ENCODE measurements around the gene GNMT.
"Not testable (repeated sequence)": the region's sequence is repeated elsewhere in the genome, so short reads cannot be mapped to it uniquely, and the experiment has no call there.

The GNMT gene

DNA sequence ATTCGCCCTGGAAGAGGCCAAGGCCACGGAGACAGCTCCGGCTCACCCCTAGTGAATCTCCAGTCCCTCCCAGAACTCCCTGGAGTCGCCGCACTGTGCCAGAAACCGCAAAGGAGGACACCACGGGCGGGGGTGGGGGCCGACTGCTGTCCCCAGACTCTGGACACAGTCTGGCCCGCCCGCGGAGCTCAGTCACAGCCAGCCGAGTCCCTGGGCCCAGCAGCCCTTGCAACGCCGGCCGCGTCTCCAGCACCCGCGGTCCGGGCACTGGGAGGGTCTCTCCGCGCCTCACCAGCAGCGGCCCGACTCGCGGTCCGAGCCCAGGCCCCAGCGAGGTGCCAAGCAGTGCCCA lies 17.9 kb downstream of the GNMT start:
- peak; percentile 28 for DNase-seq (ENCODE audit: low spot score)

DNA sequence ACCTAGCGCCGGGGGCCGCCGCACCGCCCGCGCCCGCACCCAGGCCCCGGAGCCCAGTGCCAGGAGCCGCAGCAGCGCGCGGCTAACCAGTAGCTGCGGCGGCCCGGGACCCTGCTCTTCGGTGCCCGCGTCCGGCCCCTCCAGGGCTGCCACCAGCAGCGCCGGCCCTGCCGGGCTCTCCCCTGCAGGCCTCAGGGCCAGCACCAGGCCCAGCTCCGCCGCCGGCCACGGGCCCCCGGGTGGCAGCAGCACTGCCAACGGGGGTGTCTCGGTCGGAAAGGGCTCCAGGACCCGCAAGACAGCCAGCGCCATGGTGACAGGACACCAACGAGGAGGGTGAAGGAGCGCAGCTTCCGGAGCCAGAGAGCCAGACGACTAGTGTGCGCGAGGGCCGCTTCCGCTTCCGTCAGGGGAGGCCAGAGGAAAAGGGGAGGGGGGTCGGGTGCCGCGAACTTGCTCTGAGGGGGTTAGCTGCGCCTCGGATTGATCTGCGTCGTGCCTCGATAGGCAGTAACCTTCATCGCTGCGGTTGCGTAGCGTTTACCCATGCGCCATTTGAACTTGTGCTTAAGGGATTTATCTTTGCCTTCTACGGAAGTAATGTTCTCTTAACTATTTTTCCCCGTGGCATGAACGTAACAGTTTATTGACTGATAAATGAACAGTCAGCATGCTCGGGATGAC lies 18.4 kb downstream of the GNMT start, which contains the start of gene PEX6:
PEX6 (minus strand) TSS at position 343 of the 684 bp plus-strand sequence; CDS start at position 312, 31 bp downstream.
- peak; percentile 77 for DNase-seq (ENCODE audit: low spot score)

DNA sequence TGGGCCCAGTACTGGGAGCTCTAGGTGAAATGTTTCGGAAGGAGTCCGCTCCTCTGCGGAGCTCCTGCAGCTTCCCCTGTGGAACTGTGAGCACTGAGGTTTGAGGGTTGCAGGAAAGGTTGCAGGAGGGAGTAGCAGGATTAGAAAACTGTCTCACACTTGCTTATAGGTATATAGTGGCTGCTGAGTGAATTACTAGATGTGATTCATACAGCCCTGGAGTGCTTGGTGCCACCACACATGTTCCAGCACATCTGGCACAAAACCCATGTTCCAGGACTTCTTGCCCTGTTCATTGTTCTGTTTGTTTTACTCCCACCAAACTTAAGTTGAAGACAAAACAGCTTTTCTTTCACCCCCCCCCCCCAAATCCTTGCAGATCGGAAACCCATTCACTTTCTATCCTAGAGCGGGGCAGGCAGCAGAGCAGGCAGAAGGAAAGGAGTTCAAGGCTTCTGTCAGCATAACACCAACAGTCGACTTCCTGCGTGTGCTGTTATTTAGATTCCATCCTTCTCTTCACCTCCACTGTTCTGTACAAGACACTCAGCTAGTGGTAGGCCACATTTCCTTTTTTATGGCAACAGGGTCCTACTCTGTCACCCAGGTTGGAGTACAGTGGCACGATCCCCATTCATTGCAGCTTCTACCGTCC lies 19.1 kb downstream of the GNMT start:
- no peak for DNase-seq (ENCODE audit: low spot score)

DNA sequence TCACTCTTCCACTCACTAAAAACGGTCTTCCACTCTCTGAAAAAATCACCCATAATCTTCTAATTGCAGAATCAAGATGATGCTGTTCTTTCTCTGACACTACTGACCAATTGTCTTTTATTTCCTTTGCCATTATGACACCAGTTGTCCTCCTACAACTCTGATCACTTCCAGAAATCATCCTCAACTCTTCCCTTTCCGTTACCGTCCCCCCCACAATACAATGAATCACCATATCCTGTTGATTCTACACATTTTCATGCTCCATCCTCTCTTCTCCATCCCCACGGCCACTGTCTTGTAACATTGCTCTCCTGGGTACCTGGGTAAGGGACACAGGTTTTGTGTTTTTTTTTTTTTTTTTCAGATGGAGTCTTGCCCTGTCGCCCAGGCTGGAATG lies 21.3 kb downstream of the GNMT start:
- DNase-seq (ENCODE audit: low spot score) = no peak

DNA sequence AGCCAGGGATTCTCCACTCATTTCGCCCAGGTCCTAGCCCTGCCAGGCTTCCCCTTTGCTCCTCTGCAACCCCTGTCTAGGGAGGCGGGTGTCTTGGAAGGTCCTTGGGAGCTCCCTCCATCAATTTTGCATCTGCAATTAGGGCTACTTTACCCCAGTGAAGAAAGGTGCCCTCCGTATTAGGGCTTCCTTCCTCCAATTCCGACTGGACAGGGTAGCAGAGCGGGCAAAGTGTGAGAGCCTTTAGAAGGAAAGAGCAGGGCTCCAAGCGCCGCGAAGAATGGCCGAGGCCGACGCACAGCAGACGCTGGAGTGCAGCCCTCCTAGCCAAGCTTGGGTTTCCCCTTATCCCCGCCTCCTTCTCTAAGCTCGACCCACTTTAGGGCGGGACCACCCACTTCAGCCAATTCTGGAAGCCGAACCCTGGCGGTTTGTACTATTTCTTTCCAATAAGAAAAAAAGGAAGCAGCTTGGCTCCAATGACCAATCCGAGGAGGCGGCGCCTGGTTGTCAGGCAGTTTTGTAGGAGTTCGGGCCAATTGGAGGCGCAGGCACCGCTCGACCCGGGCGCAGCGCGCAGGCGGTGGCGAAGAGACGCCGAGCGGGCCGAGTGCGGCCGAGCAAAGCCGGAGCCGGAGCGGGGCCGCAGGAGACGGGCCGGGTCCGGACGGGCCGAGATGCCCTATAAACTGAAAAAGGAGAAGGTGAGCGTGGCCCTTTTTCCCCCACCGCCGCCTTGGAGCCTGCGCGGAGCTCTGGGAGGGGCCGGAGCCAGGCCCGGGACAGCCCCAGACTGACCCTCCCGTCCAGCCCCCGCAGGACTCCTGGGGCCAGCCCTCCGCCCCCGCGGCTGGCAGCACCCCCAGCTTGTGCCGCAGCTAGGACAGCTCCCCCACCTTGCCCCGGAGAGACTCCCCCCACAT lies 23.7 kb downstream of the GNMT start, which contains the start of gene PPP2R5D:
PPP2R5D (plus strand) TSS at position 570 of the 923 bp plus-strand sequence; CDS start at position 678, 108 bp downstream.
- DNase-seq (ENCODE audit: low spot score) = peak; percentile 99

DNA sequence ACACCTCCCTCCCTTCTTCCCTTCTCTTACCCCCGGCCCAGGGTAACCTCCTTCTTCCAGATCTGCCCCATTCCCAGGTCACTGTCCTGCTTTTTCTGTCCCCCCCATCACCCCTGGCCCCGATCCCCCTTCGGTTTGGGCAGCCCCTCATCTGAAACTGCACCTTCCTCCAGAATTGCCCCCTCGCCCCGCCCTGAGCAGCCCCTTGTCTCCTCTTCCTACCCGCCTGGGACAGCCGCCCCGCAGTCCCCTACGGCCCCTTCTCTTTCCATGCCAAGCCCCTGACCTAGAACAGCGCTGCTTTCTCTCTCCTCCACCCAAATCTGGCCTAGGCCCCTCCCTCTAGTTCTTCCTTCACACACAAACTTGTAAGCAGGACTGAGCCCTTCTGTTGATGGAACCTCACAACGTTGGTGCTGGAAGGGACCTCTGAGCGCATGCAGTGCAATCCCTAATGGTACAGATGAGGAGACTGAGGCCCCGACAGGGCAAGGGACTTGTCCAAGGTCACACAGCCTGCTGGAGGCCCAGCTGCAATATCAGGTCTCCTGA lies 24.4 kb downstream of the GNMT start:
- DNase-seq (ENCODE audit: low spot score) = no peak

DNA sequence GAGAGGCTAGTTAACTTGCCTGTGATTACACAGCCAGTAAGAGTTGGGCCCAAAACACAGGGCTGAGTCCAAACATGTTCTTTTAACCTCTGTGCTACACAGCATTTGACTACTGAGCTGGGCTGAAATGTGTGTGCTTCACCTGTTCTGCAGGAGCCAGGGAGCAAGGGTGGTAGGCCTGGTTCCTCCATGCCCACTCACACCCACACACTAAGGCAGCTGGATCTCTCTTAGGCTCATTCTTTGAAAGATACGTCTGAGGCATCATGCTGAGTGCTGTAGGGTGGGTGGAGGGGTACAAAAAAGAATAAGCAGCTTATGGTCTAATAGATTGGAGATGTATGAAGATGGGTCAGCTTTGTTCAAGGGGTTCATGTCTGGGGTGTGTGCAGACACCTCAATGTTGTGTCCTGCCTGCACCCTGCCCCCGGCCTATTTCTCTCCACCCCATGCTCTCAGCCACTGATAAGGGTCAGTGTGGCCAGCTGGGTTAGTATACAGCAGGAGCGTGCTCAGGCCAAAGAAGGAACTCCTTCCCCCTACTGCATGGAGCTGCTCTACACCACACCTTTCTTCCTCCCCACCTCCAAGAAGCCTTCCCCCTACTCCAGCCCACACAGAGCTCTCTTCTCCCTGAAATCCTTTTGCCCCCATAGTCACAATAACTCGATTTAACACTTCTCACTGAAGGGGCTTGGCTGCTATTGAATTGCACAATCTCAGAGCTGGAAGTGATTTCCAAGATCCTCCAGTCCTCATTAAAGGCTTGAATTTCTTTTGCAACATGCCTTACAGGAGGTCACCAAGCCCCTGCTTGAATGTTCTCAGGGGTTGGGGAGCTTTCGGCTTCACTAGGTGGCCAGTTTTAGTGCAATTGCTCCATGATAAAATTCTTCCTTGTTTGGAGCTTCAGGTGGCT lies 27.2 kb downstream of the GNMT start:
- no peak for DNase-seq (ENCODE audit: low spot score)

DNA sequence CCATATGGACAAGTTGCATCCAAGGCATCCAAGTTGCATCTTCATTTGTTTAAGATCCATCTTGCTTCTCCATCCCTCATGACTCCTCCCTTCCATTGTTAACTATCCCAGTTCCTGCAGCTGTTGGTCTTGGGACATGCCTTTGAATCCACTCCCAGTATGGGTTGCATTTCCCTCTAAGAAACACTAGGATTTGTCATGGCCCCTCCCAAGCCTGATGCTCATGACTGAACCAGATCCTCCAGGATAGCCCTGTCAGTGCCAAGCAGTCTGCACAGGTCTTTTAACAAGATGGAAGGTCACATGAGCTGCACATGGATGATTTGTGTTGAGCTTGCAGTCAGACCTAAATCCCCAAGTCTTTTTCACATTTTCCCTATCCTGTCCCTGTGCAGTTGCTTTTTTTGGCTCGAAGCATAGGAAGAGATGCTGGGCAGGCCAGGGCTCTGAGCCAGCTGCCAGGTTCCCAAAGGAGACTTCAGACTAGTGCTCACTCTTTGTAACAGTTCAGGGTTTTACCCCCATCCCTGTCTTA lies 28.0 kb downstream of the GNMT start:
- no peak for DNase-seq (ENCODE audit: low spot score)

DNA sequence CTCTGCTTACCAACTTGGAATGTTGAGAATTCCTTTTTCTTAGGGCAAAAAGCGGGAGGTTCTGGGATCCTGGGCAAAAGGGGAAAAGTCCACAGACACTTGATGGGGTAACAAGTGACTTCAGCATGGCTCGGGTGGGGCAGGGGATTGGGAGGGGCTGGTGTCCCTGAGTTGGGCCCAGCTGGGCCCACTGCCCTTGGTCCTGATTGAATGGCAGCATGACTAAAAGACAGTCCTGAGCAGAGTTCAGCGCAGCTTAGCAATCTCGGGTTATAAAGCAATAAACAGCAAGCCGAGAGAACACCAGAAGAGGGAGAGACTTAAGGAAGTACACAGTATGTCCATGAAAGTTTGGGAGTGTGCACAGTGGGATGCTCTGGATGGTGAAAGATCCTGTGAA lies 29.4 kb downstream of the GNMT start:
- DNase-seq (ENCODE audit: low spot score) = no peak

DNA sequence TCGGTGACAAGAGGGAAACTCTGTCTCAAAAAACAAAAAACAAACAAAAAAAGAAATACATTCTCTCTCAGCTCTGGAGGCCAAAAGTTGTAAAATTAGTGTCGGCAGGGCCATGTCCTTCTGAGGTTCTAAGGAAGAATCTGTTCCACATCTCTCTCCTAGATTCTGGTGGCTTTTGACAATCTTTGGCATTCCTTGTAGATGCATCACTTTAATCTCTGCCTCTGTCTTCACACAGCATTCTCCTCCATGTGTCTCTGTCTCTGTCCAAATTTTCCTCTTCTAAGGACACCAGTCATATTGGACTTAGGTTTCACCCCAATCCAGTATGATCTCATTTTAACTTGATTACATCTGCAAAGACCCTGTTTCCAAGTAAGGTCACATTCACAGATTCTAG lies 32.9 kb downstream of the GNMT start:
- no peak for DNase-seq (ENCODE audit: low spot score)

DNA sequence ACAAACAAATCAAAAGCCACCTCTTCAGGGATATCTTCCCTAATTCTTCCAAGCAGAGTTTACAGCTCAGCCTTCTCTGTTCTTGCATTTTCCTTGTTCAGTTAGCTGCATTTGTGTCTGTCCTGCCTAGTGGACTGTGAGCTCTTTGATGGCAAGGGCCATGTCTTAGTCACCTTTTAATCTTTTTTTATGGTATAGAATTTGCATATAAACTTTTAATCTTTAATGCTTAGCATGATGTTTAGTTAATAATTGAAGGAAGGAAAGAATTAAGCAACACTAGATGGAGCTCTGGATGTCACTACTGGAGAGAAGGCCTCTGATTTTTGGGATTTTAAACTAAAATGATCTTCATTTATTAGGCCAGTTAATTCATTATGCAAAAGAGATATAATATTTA lies 36.0 kb downstream of the GNMT start:
- no peak for DNase-seq (ENCODE audit: low spot score)

DNA sequence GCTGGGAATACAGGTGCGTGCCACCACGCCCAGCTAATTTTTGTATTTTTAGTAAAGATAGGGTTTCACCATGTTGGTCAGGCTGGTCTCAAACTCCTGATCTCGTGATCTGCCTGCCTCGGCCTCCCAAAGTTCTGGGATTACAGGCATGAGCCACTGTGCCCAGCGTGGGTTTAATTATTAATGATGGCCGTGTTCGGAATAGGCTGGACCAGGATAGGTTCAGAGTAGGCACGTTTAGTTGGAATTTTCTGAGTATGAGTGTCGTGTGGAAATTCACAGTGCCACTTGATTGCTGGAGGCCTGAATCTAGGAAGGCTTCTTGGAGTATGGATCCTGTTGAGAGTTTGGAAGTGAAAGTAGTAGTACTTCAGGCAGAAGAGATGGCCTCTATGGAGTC lies 37.7 kb downstream of the GNMT start:
- DNase-seq (ENCODE audit: low spot score) = not testable (repeated sequence)

DNA sequence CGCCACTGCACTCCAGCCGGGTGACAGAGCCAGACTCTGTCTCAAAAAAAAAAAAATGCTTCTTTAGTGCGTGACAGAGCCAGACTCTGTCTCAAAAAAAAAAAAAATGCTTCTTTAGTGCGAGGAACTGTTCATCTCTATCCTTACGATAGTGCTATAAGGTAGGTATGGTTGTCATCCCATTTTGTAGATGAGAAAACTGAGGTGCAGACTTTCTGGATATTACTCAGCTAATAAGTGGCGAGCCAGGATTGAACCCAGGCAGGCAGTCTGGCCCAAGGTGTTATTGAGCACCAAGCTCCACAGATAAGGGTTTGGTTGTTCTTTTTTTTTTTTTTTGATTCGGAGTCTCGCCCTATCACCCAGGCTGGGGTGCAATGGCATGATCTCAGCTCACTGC lies 41.3 kb downstream of the GNMT start:
- no peak for DNase-seq (ENCODE audit: low spot score)

DNA sequence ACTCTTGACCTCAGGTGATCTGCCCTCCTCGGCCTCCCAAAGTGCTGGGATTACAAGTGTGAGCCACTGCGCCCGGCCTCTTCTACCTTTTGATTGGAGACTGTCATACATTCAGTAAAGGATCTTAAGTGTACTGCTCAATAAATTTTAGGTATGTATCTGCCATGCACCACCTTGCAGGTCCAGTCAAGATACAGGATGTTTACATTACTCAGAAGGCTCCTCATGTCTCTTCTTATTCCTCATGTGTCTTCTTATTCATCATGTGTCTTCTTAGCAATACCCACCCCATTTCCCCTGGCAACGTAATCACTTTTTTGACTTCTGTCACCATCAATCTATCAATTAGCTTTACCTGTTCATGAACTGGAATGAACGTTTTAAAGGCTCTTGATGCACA lies 45.3 kb downstream of the GNMT start:
- DNase-seq (ENCODE audit: low spot score) = no peak

DNA sequence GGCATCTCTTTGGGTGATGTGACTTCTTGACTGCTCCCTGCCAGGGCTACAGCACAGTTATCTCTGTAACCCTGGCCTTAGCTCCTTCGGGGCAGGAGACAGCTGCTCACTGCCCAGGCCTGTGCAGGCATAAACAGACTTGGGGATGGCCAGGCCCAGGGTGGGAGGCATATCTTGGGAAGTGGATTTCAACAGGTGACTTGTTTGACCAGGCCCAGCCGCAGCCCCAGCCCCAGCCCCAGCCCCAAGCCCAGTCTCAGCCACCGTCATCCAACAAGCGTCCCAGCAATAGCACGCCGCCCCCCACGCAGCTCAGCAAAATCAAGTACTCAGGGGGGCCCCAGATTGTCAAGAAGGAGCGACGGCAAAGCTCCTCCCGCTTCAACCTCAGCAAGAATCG lies 45.7 kb downstream of the GNMT start:
- no peak for DNase-seq (ENCODE audit: low spot score)

DNA sequence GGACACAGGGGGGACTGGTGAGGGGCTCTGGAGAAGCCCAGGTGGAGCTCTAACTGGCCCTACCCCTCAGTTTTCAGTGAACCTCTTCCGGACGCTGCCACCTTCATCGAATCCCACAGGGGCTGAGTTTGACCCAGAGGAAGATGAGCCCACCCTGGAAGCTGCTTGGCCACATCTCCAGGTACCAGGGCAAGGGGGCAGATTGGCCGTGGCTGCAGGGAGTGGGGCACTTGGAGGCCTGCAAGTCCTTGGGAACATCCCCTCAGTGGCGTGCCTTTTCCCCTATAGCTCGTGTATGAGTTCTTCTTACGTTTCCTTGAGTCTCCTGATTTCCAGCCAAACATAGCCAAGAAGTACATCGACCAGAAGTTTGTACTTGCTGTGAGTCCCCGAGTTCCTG lies 46.6 kb downstream of the GNMT start:
- DNase-seq (ENCODE audit: low spot score) = no peak

DNA sequence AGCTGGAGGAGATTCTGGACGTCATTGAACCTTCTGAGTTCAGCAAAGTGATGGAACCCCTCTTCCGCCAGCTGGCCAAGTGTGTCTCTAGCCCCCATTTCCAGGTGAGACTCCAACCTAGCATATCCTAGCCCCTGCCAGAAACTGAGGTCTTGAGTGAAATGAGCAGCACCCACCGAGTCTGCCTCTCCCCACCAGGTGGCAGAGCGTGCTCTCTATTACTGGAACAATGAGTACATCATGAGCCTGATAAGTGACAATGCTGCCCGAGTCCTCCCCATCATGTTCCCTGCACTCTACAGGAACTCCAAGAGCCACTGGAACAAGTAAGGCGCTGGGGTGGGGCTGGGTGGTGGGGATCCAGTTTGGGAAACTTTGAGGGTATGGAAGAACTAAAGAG lies 48.6 kb downstream of the GNMT start:
- DNase-seq (ENCODE audit: low spot score) = peak; percentile 43

DNA sequence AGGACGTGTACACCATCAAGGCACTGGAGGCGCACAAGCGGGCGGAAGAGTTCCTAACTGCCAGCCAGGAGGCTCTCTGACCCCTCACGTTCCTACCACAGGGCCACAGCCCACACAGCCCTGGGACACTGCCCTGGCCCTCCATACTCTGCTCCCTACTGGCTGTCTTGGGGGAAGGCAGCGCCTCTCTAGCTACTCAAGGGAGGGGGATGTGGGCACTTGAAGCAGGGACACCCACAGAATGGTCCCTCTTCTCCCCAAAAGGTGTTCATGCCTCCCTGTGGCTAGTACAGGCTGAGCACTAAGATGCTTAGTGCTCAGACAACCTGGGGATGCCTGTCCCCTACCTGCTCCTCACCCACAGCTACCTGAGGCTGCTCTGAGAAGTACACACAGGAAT lies 50.7 kb downstream of the GNMT start:
- no peak for DNase-seq (ENCODE audit: low spot score)

DNA sequence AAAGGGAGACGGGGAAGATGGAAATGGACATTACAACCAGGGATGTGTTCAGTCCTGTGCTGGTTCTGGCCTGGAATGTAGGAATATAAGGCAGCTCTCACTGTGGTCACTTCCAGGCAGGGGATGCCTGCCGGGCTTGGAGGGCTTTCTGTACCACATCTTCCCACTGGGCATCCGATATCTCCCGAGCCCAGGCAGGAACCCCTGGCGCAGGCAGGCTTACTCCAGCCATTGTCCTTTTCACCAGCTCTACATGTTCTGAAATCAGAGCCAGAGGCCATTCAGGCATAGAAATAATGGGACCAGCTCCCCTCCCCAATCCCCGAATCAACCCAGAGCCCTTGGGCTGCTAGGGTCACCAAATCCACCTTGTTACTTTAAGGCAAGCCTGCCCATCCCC lies 51.8 kb downstream of the GNMT start:
- DNase-seq (ENCODE audit: low spot score) = no peak

DNA sequence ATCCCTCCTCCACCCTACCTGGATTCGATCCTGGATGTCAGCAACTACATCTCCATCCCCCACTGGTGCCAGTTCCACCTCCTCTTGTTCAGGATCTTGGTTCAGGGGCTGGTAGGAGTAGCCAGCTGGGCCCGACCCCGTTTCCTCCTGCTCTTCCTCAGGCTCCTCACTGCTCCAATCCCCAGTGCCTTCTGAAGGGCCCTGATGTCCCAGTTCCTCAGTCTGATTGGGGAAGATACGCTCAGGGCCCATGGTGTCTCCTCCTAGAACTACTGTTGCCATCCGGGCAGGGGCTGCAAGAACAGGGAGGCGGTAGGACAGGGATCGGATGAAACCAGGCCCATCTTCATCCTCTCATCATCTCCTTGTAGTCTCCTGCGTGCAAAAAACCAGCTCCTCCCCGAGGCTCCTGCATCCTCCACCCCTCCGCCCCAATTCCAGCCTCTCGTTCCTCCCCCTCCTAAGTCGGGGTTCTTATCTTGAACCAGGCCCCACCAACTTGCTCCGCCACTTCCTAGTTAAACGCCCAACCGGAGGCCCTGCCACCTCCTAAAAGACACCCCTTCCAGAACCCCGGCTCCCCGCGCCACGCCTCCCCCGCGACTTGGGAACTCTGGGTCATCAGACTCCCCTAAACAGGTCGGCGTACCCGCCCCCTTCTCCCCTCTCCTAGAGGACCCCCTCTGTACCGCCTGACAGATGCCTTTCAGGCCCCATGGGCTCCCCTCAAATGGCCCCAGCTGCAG lies 52.7 kb downstream of the GNMT start:
- DNase-seq (ENCODE audit: low spot score) = peak; percentile 66
